GM18526 (cell line): ENCODE data around the gene SLC29A1.

Experiments
- POLR2A ChIP-seq: IDR thresholded peaks from 3 replicates; pipeline ENCODE4 v1.6.1; 2011; ENCODE audit not compliant: insufficient read length; ENCODE audit errors: extremely low read depth

The SLC29A1 gene

DNA sequence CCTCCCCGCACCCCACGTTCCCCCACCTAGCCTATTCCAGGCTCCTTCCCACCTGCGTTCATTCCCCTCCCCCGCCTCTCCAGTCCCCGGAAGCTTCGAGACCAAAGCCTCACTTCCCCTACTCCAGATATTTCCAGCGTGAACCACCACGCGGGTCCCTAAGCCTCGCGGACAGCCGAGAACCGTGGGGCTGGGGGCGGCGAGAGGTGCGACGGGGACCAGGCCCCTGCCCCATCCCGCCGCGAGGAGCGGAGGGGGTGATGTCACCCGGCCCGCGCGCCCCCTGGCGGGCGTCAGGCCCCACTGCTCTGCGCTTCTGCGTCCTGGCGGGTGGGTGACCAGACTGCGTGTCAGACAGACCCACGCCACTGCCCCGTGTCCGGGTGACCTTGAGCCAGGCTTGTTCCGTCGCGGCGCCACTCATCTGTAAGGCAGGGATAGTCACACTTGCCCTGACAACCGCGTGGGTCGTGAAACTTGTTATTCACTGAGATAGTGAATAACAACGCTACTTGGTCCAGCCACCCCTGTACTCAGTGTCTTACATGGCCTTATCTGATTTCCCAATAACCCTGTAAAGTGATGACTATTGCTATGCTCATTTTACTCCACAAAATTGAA, 14.5 kb downstream of the SLC29A1 start:
- TF ChIP-seq POLR2A, result no peak

DNA sequence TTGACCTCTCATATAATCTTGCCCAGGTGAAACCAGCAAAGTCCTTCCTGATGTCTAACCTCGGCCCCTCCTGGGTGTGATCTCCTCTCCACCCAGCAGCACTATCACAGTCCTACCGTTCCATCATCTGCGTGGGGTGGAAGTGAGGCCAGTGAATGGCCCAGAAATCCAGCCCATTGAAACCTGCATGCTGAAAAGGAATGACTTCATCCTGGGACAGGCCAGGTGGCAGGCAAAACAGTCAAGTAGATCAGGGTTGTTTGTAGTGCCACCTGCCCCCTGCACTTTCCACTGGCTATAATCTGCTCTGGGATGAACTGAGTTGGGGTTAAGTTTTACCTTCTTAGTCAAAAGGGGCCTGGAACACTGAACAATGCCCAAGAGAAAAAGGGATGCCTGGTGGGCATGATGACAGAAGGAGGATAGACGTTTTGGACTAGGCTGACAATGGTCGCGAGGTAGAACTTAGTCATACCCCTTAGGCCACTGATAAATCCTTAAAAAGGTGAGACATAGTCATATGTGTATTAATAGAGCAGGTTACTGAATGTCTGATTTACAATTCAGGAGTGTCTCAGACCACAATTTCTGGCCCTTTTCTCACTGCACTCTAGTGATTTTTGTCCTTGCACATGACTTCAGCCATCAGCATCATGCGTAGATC, 15.4 kb downstream of the SLC29A1 start:
- no peak for TF ChIP-seq POLR2A

DNA sequence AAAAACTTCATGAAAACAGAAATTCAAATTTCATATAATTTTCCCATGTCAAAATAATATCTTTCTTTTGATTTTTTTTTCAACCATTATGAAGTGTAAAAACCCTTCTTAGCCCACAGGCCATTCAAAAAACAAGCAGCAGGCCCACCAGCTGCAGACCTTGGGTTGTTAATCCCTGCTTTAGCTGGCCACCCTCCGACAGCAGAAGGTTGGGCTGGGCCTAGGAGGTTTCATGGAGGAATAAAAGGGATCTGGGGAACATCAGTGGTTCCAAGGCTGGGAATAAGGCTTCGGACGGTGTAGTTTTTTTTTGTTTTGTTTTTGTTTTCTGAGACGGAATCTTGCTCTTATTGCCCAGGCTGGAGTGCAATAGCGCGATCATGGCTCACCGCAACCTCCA, 19.9 kb downstream of the SLC29A1 start:
- no peak for TF ChIP-seq POLR2A

DNA sequence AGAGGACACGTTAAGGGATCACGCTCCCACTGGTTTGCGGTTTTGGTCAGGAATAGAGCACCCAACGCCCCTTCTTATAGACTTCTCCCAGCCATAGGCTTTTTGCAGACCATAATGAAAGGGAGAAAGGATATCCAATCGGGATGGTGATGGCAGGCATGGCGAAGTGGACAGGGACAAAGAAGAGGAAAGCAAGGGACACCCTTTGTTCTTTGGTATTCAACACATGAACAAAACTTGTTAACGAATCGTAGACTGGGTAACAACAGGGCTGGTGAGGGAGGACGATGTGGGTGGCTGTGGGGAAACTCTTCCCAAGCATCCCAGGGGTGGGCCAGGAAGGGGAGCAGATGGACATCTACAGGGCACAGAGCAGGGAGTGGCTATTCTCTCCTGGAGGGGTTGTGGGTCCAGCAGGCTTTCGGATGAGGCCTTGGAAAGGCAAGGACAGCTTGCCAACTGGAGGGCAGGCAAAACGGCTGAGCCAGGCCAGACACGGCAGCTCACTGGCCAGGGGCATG, 22.1 kb downstream of the SLC29A1 start:
- TF ChIP-seq POLR2A, result no peak

DNA sequence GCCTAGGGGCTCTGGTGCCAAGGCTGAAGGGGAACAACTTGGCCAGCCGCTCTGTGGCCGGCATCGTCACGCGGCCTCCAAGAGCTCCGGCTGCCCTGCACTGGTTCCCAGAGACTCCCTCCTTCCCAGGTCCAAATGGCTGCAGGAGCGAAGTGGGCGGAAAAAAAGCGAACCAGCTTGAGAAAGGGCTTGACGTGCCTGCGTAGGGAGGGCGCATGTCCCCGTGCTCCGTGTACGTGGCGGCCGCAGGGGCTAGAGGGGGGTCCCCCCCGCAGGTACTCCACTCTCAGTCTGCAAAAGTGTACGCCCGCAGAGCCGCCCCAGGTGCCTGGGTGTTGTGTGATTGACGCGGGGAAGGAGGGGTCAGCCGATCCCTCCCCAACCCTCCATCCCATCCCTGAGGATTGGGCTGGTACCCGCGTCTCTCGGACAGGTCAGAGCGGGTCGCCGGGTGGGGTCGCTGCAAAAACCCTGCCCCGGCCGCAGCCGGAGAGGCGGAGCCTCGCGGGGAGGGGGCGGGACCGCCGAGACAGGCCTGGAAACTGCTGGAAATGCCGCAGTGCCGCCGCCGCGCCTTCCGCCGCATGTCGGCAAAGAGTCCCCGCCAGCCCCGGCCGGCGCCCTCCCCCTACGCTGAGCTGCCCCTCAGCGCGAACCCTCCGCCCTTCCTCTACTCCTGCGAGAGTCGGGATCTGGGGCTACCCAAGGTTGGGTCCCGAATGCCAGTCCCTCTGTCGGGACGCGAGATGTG, 22.7 kb downstream of the SLC29A1 start:
- no peak for TF ChIP-seq POLR2A

DNA sequence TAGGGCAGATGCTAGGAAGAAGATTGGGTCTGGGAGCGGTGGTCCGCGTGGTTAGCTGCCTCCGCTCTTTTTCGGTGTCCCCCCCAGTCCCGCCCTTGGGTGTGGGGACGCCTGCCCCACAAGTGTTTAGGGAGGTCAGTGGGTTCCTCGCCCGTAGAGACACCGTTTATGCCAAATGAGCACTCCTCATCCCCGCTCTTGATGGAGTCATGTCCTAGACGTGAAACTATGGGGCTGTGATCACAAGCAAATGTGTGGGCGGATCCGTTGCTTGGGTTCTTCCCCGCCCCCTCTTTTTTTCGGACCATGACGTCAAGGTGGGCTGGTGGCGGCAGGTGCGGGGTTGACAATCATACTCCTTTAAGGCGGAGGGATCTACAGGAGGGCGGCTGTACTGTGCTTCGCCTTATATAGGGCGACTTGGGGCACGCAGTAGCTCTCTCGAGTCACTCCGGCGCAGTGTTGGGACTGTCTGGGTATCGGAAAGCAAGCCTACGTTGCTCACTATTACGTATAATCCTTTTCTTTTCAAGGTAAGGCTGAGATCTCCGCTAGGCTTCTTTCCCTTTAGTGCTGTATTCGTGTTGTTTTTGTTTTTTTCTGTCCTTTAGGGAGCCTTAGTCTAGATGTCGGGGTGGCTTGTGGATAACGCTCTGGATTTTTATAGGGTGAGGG, 23.4 kb downstream of the SLC29A1 start, which contains the start of gene HSP90AB1:
HSP90AB1 (plus strand) TSS at position 439 of the 675 bp plus-strand sequence. CDS start 1,529 bp downstream, outside the sequence.
- peak; percentile 99 for TF ChIP-seq POLR2A

DNA sequence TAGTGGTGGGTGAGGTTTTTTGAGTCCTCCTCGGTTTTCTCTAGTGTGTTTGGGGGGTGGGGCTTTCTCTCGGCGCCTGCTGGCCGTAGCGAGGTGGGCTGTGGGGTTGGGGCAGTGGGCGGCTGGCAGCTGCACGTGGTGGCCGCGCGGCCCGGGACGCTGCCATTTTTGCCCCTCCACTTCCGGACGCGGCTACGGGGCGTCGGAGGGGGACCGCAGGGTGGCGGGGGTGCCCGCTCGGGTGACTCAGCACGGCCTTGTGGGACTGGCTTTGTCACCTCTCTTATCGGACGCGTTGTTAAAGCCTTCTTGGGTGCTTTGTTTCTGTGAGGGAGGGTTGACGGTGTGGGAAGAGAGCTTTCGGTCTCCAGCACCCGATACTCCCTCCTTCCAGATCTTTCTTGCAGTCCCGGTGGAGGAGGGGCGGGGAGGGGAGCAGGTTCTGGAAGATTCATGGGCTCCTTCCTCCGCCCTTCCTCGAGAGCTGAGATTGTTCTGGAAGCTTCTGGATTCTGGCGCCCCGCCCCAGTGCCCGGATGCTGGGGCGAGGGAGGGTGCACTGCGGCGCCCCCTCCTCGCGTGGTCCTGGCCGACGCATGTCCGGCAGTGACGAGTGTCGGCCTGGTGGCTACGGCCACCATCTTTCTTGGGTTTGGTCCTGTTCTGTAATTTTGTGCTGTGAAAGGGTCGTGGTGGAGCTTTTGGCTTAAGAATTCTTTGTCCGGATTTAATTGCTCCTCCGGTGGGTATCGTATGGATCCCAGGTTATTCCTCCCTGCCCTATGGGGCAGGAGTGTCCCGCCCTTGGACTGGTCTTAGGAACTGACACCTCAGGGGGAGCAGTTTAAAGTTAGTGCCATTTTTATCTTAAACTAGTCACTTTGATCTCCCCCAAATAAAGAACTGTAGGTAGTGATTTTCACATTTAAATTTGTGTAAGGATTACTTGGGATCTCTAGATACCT, 24.2 kb downstream of the SLC29A1 start:
- peak; percentile 31 for TF ChIP-seq POLR2A

DNA sequence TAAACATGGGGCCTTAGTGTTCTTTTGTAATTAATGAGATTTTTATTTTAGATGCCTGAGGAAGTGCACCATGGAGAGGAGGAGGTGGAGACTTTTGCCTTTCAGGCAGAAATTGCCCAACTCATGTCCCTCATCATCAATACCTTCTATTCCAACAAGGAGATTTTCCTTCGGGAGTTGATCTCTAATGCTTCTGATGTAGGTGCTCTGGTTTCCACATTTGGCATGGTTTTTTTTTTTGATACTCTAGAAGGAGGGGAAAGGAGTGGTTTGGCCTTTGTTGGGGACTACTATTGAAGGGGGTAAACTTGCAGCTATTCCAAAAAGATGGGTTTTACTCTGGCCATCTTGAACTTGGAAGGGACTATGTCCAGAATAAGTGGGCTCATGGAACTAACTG, 25.2 kb downstream of the SLC29A1 start:
- no peak for TF ChIP-seq POLR2A

DNA sequence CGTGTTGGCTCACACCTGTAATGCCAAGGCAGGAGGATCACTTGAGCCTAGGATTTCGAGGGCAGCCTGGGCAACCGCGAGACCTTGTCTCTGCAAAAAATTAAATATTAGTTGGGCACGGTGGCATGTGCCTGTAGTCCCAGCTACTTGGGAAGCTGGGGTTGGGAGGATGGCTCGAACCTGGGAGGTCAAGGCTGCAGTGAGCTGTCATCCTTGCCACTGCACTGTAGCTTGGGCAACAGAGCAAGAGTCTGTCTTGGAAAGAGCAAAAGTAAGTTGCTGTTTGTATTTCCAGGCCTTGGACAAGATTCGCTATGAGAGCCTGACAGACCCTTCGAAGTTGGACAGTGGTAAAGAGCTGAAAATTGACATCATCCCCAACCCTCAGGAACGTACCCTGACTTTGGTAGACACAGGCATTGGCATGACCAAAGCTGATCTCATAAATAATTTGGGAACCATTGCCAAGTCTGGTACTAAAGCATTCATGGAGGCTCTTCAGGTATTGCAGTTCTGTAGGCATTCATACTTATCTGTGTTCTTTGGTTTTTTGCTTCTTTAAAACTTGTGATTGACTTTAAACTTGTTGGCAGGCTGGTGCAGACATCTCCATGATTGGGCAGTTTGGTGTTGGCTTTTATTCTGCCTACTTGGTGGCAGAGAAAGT, 25.8 kb downstream of the SLC29A1 start:
- TF ChIP-seq POLR2A, result no peak

DNA sequence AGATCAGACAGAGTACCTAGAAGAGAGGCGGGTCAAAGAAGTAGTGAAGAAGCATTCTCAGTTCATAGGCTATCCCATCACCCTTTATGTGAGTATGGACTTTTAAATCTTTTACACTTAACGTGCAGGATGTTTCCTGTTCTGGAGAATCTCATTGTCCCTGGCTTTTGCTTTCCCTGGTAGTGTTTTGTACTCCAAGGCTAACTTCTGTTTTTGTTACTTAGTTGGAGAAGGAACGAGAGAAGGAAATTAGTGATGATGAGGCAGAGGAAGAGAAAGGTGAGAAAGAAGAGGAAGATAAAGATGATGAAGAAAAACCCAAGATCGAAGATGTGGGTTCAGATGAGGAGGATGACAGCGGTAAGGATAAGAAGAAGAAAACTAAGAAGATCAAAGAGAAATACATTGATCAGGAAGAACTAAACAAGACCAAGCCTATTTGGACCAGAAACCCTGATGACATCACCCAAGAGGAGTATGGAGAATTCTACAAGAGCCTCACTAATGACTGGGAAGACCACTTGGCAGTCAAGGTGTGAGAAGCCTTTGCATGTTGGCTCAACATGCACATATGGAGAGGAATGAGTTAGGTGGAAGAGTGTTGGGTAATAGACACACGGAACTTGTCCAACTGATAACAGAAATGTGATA, 26.8 kb downstream of the SLC29A1 start:
- TF ChIP-seq POLR2A, result no peak

DNA sequence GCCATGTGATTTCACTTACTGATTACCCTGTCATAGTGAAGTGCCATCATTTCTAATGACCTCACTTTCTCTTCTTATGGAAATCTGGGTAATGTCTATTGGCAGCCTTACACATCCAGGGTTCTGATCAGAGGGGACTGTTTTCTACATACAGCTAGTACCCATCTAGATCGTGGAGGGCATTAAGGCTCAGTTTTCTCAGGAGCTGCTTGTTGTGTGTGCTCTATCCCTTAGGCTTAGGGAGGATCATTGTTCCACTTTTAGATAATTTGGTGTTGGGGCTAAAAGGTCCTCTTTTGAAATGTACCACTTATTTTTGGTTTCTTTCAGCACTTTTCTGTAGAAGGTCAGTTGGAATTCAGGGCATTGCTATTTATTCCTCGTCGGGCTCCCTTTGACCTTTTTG, 27.3 kb downstream of the SLC29A1 start:
- TF ChIP-seq POLR2A, result no peak

DNA sequence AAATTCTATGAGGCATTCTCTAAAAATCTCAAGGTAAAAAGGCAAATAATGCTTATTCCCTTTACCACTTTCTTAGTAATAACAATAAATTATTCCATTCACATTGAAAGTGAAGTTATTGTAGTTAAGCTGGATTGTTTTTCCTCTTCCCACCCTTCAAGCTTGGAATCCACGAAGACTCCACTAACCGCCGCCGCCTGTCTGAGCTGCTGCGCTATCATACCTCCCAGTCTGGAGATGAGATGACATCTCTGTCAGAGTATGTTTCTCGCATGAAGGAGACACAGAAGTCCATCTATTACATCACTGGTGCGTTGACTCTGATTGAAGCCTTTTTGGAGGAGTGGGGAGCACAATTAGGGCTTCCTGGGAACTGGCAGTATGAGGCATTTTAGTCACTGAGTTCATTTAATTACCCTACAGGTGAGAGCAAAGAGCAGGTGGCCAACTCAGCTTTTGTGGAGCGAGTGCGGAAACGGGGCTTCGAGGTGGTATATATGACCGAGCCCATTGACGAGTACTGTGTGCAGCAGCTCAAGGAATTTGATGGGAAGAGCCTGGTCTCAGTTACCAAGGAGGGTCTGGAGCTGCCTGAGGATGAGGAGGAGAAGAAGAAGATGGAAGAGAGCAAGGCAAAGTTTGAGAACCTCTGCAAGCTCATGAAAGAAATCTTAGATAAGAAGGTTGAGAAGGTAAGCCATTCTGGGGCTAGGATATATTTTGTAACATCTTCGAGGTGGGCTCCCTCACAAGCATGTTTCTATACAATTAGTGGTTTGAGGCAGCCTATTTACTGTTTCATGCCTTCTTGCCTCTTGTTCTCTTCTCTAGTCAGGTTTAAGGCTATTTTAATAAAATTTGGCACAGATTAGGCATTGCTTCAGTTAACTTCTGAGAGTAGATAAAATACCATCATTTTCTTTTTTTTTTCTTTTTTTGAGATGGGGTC, 28.5 kb downstream of the SLC29A1 start:
- TF ChIP-seq POLR2A, result no peak
